ENCODE measurements around the gene ELAVL1. TPM values are rescaled to one million over a fixed set of nuclear protein-coding genes. Genes with fewer than 3 reads are reported as not detected.

Gene ELAVL1
- total and polyA plus RNA-seq, 2 donors (not counting 1 experiment from before 2014, with no cell fraction given), result 21.8 to 63.5 TPM

GRCh38 chr19:8052464-8052859, 47.0 kb upstream of the ELAVL1 start, which contains the start of gene CCL25:
CCL25 (plus strand) TSS chr19:8052760; CDS start chr19:8053050, 290 bp downstream.
- no peak for ATAC-seq (ENCODE audit: low read depth)
- no peak for TF ChIP-seq EZH2 (IDR thresholded peaks at IDR 0.05; ENCODE audit: borderline replicate concordance, insufficient read depth, low read depth, low read length, poor library complexity, severe bottlenecking)
- TF ChIP-seq CTCF (IDR thresholded peaks at IDR 0.05), result no peak
- H2AFZ ChIP-seq (ENCODE audit: insufficient read depth, low read depth, low read length, poor library complexity, severe bottlenecking), result peak within 1 kb of the TSS; percentile 46

More at GRCh38 chr19:8052464-8052859, 47.0 kb upstream of the ELAVL1 start, which contains the start of gene CCL25:
- no peaks in the 10 kb centered on the region for H3K9me3 Mint-ChIP-seq (ENCODE audit: insufficient read depth)
- peak within 1 kb of the TSS; percentile 50 for H3K27ac Mint-ChIP-seq
- Histone ChIP-seq H3K4me2 (replicated peaks; ENCODE audit: low read depth, low read length, poor library complexity, severe bottlenecking) (peak within 1 kb of the TSS; percentile 31), H3K36me3 (replicated peaks in 1 of 2; ENCODE audit: control extremely low read depth in 1 of 2, control insufficient read depth in 1 of 2, extremely low read depth in 1 of 2, insufficient read depth in 2 of 2, low read length in 1 of 2) (no peaks in the 10 kb centered on the region), H3K4me3 (ENCODE audit: control extremely low read depth in 1 of 5, extremely low read depth in 1 of 5, insufficient read depth in 1 of 5, low read depth in 2 of 5, low read length in 4 of 5) (no peak within 1 kb of the TSS), H3K9me3 (ENCODE audit: control extremely low read depth in 1 of 3, control insufficient read depth in 2 of 3, insufficient read depth in 1 of 3, low read length in 2 of 3) (peaks cover 0 to 9% (median 0%) of the 10 kb centered on the region in 3 donors), H4K20me1 (ENCODE audit: control insufficient read depth, insufficient read depth, low read length, poor library complexity, severe bottlenecking) (no peaks in the 10 kb centered on the region), H3K9ac (ENCODE audit: low read length) (no peak within 1 kb of the TSS), H3K79me2 (ENCODE audit: control insufficient read depth, insufficient read depth, low read length) (no peaks in the 10 kb centered on the region), H3K27ac (ENCODE audit: low read length in 2 of 2) (peak within 1 kb of the TSS in 1 of 2 donors; percentile 30), H3K27me3 (replicated peaks in 1 of 4; ENCODE audit: control extremely low read depth in 1 of 4, control insufficient read depth in 3 of 4, insufficient read depth in 4 of 4, low read length in 3 of 4) (no peaks in the 10 kb centered on the region), H3K4me1 (ENCODE audit: control insufficient read depth in 2 of 2, insufficient read depth in 2 of 2, low read length in 2 of 2) (peaks cover 13 to 23% of the 10 kb centered on the region in 2 donors)
- peaks cover 2% of the 10 kb centered on the region for H3K27me3 Mint-ChIP-seq
- CTCF ChIA-PET, result interaction anchor here (0.5 to 0.6 kb wide), 2 partner anchors 10 to 15 kb away, joined by 3 to 5 read pairs; no protein-coding TSS in a partner anchor
- WGBS (ENCODE audit: insufficient coverage), result 93% methylated on average over 6 of the region's 7 CpGs
- peaks cover 13% of the 10 kb centered on the region for H3K4me1 Mint-ChIP-seq
- POLR2A ChIA-PET, result no interaction called here
- H3K4me3 Mint-ChIP-seq, result peak within 1 kb of the TSS; percentile 34
- intact Hi-C loops (cut with micrococcal nuclease), result no loop called here
- DNase-seq, result no peak

All from B cell (primary cell).